K562 (cell line): ENCODE data around the gene FABP3. TPM values are rescaled to one million over a fixed set of nuclear protein-coding genes. Genes with fewer than 3 reads are reported as not detected.
A peak's percentile ranks its signal among the peaks of the same experiment; 100 is the strongest.

Source experiments
- ATAC-seq: fragments of 200-7000 bp; cut with Tn5 transposase; 3 replicates; pipeline ENCODE4 v1.9.1; 2020; ENCODE audit warnings: moderate library complexity
- BruUV-seq: library from RNA; stranded (reverse); fragments of 400-500 nt; replicated peaks from 2 replicates; lab custom pipeline; 2021; lab: Mats Ljungman, UMichigan
- CTCF ChIA-PET: fragments of 300-600 bp; formaldehyde crosslinking; extraction: SDS; loops from one replicate; lab custom pipeline; 2021; ENCODE audit warnings: low intra/inter-chr PET ratio; lab: Yijun Ruan, JAX
- POLR2A ChIA-PET: fragments of 300-600, 350-650 bp; sonication (Branson Sonifier 250); formaldehyde crosslinking; extraction: SDS; loops from one replicate; lab custom pipeline; 2021; ENCODE audit warnings: antibody characterized with exemption, inconsistent platforms; lab: Yijun Ruan, JAX
- DNase-seq, 4 experiments: peaks; one replicate each; pipeline versions ENCODE4 v3.0.0 to v3.0.0-alpha.2; 2011 to 2018; ENCODE audit warnings: low spot score in 3 of 4, mixed read lengths in 3 of 4; ENCODE audit errors: extremely low read depth in 1 of 4
- FAIRE-seq: peaks from 2 replicates; lab custom pipeline; 2011; peaks lifted over from hg19 to GRCh38; lab: Jason Lieb, UNC
- H2AFZ ChIP-seq: 2 replicates; pipeline ENCODE4 v1.6.0; 2011; ENCODE audit warnings: low read depth, low read length, control low read depth, inconsistent platforms
- H3K27ac ChIP-seq: fragments of 200-600 bp; 3 replicates; pipeline ENCODE4 v1.8.0; 2011; ENCODE audit warnings: low read depth, mild to moderate bottlenecking, control low read depth, inconsistent platforms, low read length, moderate library complexity, mixed read lengths; ENCODE audit errors: extremely low read depth
- H3K27me3 ChIP-seq, 2 experiments: fragments of 300-600 bp in 1 of 2; 2 replicates in 1 of 2; 3 replicates in 1 of 2; pipeline versions ENCODE4 v1.6.0 to v1.8.0; 2011; ENCODE audit warnings: inconsistent platforms in 2 of 2, low read length in 2 of 2, mild to moderate bottlenecking in 1 of 2, mixed read lengths in 1 of 2, moderate library complexity in 1 of 2; ENCODE audit not compliant: control insufficient read depth in 2 of 2, insufficient read depth in 2 of 2
- H3K36me3 ChIP-seq: fragments of 300-600 bp; 3 replicates; pipeline ENCODE4 v1.8.0; 2011; ENCODE audit warnings: mild to moderate bottlenecking, low read length, inconsistent platforms; ENCODE audit not compliant: control insufficient read depth, insufficient read depth
- H3K4me1 ChIP-seq, 2 experiments: fragments of 200-600 bp in 1 of 2; replicated peaks in 1 of 2; 2 replicates in 1 of 2; 3 replicates in 1 of 2; pipeline versions ENCODE4 v1.5.1 to v1.8.0; 2011; ENCODE audit warnings: inconsistent platforms in 2 of 2, low read length in 2 of 2, mild to moderate bottlenecking in 1 of 2, mixed read lengths in 1 of 2, moderate library complexity in 1 of 2; ENCODE audit not compliant: control insufficient read depth in 2 of 2, insufficient read depth in 2 of 2
- H3K4me2 ChIP-seq: 2 replicates; pipeline ENCODE4 v1.6.1; 2011; ENCODE audit warnings: low read length, control low read depth, inconsistent platforms, mixed read lengths; ENCODE audit not compliant: insufficient read depth
- H3K4me3 ChIP-seq: fragments of 200-600 bp; sonication (generic), shearing (Covaris generic); 2 replicates; pipeline ENCODE4 v1.5.1; 2016; ENCODE audit warnings: control low read depth, inconsistent platforms
- H3K79me2 ChIP-seq: fragments of 200-600 bp; 3 replicates; pipeline ENCODE4 v1.8.0; 2011; ENCODE audit warnings: low read length, inconsistent platforms; ENCODE audit not compliant: control insufficient read depth, insufficient read depth
- H3K9ac ChIP-seq, 2 experiments: 2 replicates each; pipeline versions ENCODE4 v1.6.0 to v1.6.1; 2011; ENCODE audit warnings: low read depth in 2 of 2, low read length in 2 of 2, control low read depth in 1 of 2, inconsistent platforms in 1 of 2, mild to moderate bottlenecking in 1 of 2, mixed read lengths in 1 of 2; ENCODE audit not compliant: insufficient read depth in 1 of 2
- H3K9me1 ChIP-seq: one replicate; pipeline ENCODE4 v1.6.0; 2011; ENCODE audit warnings: inconsistent platforms, mild to moderate bottlenecking, low read length, moderate library complexity; ENCODE audit not compliant: control insufficient read depth, insufficient read depth
- H3K9me3 ChIP-seq: replicated peaks from 2 replicates; pipeline ENCODE4 v1.5.1; 2011; ENCODE audit warnings: low read depth, low read length, inconsistent platforms; ENCODE audit not compliant: control insufficient read depth, insufficient read depth
- H4K20me1 ChIP-seq: replicated peaks from 2 replicates; pipeline ENCODE4 v1.6.1; 2011; ENCODE audit warnings: low read length, inconsistent platforms, mixed read lengths; ENCODE audit not compliant: control insufficient read depth, insufficient read depth
- ARID2 ChIP-seq: fragments of 450-650 bp; IDR thresholded peaks from 2 replicates; pipeline ENCODE4 v1.6.1; 2017; ENCODE audit warnings: antibody characterized with exemption, mild to moderate bottlenecking
- EGR1 ChIP-seq: fragments of 450-650 bp; conservative IDR thresholded peaks from 2 replicates; pipeline ENCODE4 v1.6.1; 2017; ENCODE audit warnings: mild to moderate bottlenecking
- ETV1 ChIP-seq: fragments of 450-650 bp; conservative IDR thresholded peaks from 2 replicates; pipeline ENCODE4 v1.6.1; 2016; ENCODE audit warnings: missing genetic modification characterization, control low read depth, low read depth, missing compliant biosample characterization
- NFATC3 ChIP-seq: fragments of 450-650 bp; IDR thresholded peaks from 2 replicates; pipeline ENCODE4 v1.6.1; 2017; ENCODE audit warnings: mild to moderate bottlenecking
- ZNF217 ChIP-seq: sonication (generic); formaldehyde crosslinking; IDR thresholded peaks from 2 replicates; pipeline ENCODE4 v1.8.0; 2022; ENCODE audit warnings: mild to moderate bottlenecking, missing genetic modification reagents
- ZNF253 ChIP-seq: fragments of 250-450 bp; sonication (Bioruptor Pico); conservative IDR thresholded peaks from 2 replicates; pipeline ENCODE4 v1.6.1; 2021; ENCODE audit warnings: mild to moderate bottlenecking
- WGBS: fragments of 100-300 bp; shearing (Covaris generic); methylation state at CpG from one replicate; pipeline ENCODE4 v1.1.6; 2016; ENCODE audit warnings: low coverage, mixed read lengths; ENCODE audit not compliant: insufficient coverage; ENCODE audit errors: missing lambda C conversion rate; 5-methylcytosine and 5-hydroxymethylcytosine counted together
- in situ Hi-C: fragments of 300-500 bp; cut with MboI; formaldehyde crosslinking; loops from 4 replicates; pipeline ENCODE4 v1.15.0; 2018; ENCODE audit warnings: inconsistent platforms, mixed read lengths
- intact Hi-C: fragments of 100-400 bp; cut with micrococcal nuclease; formaldehyde crosslinking; loops from 2 replicates; pipeline ENCODE4 v1.14.2; 2022
- polyA plus RNA-seq, 8 experiments: library from polyadenylated mRNA; depleted of rRNA in 4 of 8; stranded (reverse) in 5 of 8; unstranded in 3 of 8; fragments of >200 nt; fragmentation: Nextera tagmentation in 2 of 8; fragmentation: Illumina TruSeq in 1 of 8; extraction: Ambion mirVana in 2 of 8; extraction: Trizol in 1 of 8; gene quantifications; 2 replicates each; pipeline versions ENCODE4 v1.2.1 to v1.2.3, GENCODE V29; 2011 to 2014; ENCODE audit warnings: inconsistent platforms in 1 of 8, missing spikeins in 1 of 8
- total RNA-seq, 7 experiments: library from RNA; depleted of rRNA in 6 of 7; stranded (reverse); fragments of >200 nt in 6 of 7; fragmentation: Illumina TruSeq in 2 of 7; extraction: Trizol in 2 of 7; gene quantifications; 2 replicates each; pipeline versions ENCODE4 v1.2.1 to v1.2.3, GENCODE V29; 2011 to 2021; ENCODE audit warnings: low replicate concordance in 1 of 7
- TF ChIP-seq, protein P1 (sequence below): fragments of 450-650 bp; IDR thresholded peaks from 2 replicates; pipeline ENCODE4 v1.6.1; 2016; ENCODE audit warnings: mild to moderate bottlenecking, moderate library complexity

Gene FABP3
- total and polyA plus RNA-seq, 9 of the 15 experiments (the other 6 are each of a cell fraction or from before 2014, with no cell fraction given): 0.22 TPM; not detected in 8

DNA sequence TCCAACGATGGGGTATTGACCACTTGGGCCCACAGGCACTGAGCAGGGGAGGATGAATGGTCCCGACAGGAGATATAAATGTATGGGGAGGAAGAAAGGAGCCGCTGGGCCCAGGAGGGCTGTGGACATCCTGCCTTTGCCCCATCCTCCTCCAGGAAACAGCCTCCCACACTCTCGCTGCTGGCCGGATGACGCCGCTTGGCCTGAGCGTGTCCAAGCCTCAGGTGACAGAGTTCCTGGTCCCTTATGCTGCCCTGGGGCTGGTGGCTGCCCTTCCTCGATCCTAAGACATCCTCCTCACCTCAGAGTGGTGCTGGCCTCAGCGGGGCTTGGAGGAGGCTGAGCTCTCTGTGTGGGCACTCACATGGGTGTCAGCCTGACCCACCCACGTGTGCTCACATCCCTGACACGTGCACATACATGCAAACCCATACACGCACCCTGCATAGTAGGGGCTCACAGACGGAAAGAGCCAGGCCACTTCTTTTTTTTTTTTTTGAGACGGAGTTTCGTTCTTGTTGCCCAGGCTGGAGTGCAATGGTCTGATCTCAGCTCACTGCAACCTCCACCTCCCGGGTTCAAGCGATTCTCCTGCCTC, 34.3 kb upstream of the FABP3 start:
- ChIA-PET POLR2A (interaction anchor here (0.6 kb wide), 1 partner anchor 28 kb away, joined by 3 read pairs; no protein-coding TSS in a partner anchor), CTCF (no interaction called here)
- H3K4me1 ChIP-seq: peaks cover 17% of the 10 kb centered on the region in 2 experiments; a peak in 4 of 5 replicates
- DNase-seq (no peak), ATAC-seq (no peak), FAIRE-seq (no peak)
- no peaks in the 10 kb centered on the region for H3K9me1 ChIP-seq
- intact Hi-C loops (no loop called here), in situ Hi-C loops (no loop called here)
- no peaks in the 10 kb centered on the region for H3K79me2 ChIP-seq
- no peaks in the 10 kb centered on the region for H4K20me1 ChIP-seq
- TF ChIP-seq NFATC3 (no peak), ZNF253 (CRISPR knock-in tag) (no peak), ETV1 (tag) (0 out of 2 replicates have a peak, but pooled peaks have one; percentile 33), ZNF217 (CRISPR knock-in tag) (no peak), EGR1 (peak; percentile 42), ARID2 (no peak)
- TF ChIP-seq, protein P1, sequence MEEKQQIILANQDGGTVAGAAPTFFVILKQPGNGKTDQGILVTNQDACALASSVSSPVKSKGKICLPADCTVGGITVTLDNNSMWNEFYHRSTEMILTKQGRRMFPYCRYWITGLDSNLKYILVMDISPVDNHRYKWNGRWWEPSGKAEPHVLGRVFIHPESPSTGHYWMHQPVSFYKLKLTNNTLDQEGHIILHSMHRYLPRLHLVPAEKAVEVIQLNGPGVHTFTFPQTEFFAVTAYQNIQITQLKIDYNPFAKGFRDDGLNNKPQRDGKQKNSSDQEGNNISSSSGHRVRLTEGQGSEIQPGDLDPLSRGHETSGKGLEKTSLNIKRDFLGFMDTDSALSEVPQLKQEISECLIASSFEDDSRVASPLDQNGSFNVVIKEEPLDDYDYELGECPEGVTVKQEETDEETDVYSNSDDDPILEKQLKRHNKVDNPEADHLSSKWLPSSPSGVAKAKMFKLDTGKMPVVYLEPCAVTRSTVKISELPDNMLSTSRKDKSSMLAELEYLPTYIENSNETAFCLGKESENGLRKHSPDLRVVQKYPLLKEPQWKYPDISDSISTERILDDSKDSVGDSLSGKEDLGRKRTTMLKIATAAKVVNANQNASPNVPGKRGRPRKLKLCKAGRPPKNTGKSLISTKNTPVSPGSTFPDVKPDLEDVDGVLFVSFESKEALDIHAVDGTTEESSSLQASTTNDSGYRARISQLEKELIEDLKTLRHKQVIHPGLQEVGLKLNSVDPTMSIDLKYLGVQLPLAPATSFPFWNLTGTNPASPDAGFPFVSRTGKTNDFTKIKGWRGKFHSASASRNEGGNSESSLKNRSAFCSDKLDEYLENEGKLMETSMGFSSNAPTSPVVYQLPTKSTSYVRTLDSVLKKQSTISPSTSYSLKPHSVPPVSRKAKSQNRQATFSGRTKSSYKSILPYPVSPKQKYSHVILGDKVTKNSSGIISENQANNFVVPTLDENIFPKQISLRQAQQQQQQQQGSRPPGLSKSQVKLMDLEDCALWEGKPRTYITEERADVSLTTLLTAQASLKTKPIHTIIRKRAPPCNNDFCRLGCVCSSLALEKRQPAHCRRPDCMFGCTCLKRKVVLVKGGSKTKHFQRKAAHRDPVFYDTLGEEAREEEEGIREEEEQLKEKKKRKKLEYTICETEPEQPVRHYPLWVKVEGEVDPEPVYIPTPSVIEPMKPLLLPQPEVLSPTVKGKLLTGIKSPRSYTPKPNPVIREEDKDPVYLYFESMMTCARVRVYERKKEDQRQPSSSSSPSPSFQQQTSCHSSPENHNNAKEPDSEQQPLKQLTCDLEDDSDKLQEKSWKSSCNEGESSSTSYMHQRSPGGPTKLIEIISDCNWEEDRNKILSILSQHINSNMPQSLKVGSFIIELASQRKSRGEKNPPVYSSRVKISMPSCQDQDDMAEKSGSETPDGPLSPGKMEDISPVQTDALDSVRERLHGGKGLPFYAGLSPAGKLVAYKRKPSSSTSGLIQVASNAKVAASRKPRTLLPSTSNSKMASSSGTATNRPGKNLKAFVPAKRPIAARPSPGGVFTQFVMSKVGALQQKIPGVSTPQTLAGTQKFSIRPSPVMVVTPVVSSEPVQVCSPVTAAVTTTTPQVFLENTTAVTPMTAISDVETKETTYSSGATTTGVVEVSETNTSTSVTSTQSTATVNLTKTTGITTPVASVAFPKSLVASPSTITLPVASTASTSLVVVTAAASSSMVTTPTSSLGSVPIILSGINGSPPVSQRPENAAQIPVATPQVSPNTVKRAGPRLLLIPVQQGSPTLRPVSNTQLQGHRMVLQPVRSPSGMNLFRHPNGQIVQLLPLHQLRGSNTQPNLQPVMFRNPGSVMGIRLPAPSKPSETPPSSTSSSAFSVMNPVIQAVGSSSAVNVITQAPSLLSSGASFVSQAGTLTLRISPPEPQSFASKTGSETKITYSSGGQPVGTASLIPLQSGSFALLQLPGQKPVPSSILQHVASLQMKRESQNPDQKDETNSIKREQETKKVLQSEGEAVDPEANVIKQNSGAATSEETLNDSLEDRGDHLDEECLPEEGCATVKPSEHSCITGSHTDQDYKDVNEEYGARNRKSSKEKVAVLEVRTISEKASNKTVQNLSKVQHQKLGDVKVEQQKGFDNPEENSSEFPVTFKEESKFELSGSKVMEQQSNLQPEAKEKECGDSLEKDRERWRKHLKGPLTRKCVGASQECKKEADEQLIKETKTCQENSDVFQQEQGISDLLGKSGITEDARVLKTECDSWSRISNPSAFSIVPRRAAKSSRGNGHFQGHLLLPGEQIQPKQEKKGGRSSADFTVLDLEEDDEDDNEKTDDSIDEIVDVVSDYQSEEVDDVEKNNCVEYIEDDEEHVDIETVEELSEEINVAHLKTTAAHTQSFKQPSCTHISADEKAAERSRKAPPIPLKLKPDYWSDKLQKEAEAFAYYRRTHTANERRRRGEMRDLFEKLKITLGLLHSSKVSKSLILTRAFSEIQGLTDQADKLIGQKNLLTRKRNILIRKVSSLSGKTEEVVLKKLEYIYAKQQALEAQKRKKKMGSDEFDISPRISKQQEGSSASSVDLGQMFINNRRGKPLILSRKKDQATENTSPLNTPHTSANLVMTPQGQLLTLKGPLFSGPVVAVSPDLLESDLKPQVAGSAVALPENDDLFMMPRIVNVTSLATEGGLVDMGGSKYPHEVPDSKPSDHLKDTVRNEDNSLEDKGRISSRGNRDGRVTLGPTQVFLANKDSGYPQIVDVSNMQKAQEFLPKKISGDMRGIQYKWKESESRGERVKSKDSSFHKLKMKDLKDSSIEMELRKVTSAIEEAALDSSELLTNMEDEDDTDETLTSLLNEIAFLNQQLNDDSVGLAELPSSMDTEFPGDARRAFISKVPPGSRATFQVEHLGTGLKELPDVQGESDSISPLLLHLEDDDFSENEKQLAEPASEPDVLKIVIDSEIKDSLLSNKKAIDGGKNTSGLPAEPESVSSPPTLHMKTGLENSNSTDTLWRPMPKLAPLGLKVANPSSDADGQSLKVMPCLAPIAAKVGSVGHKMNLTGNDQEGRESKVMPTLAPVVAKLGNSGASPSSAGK: peak; percentile 19; the same call in 1 of the 2 replicates
- WGBS: 30% methylated on average over 18 of the region's 18 CpGs
- no TSS peak for BruUV-seq
- H3K4me2 ChIP-seq: no peak overlapping the region
- no peaks in the 10 kb centered on the region for H3K9me3 ChIP-seq
- no peaks in the 10 kb centered on the region for H3K36me3 ChIP-seq
- no peak overlapping the region for H3K4me3 ChIP-seq
- peaks cover 0 to 6% of the 10 kb centered on the region in 2 experiments; a peak in 1 of 5 replicates for H3K27me3 ChIP-seq
- H3K9ac ChIP-seq: peak overlapping the region in 1 of 2 experiments; percentile 54; a peak in 1 of 4 replicates
- H2AFZ ChIP-seq: 0 out of 2 replicates have a peak overlapping the region, but pooled peaks have one; percentile 44
- no peak overlapping the region for H3K27ac ChIP-seq
